Progenitor cell of endocrine pancreas (in vitro differentiated cells): ENCODE measurements around the gene MPV17L. TPM values are rescaled to one million over a fixed set of nuclear protein-coding genes. Genes with fewer than 3 reads are reported as not detected.
"Not testable (repeated sequence)": the region's sequence is repeated elsewhere in the genome, so short reads cannot be mapped to it uniquely, and the experiment has no call there.

Source experiments
- DNase-seq: peaks from one replicate; pipeline ENCODE4 v3.0.0; 2021; ENCODE audit warnings: low spot score; ENCODE audit not compliant: unreplicated experiment
- H3K27ac Mint-ChIP-seq: 2 replicates; pipeline ENCODE4 v1.8.0; 2021; ENCODE audit warnings: mild to moderate bottlenecking, moderate library complexity, mixed read lengths
- H3K27me3 Mint-ChIP-seq: 2 replicates; pipeline ENCODE4 v1.8.0; 2021; ENCODE audit warnings: mixed read lengths
- H3K36me3 Mint-ChIP-seq: 2 replicates; pipeline ENCODE4 v1.8.0; 2022; ENCODE audit warnings: mixed read lengths; ENCODE audit not compliant: insufficient read depth
- H3K4me1 Mint-ChIP-seq: 2 replicates; pipeline ENCODE4 v1.8.0; 2021; ENCODE audit warnings: low read depth, mixed read lengths
- H3K4me3 Mint-ChIP-seq: 2 replicates; pipeline ENCODE4 v1.8.0; 2021; ENCODE audit warnings: low read depth, mild to moderate bottlenecking, moderate library complexity, mixed read lengths
- H3K9me3 Mint-ChIP-seq: 2 replicates; pipeline ENCODE4 v1.8.0; 2021; ENCODE audit warnings: low read depth, mixed read lengths
- CTCF ChIP-seq: fragments of 200-600 bp; sonication (generic); IDR thresholded peaks from one replicate; pipeline ENCODE4 v1.5.0; 2021; ENCODE audit warnings: antibody characterized with exemption, mild to moderate bottlenecking; ENCODE audit not compliant: unreplicated experiment
- total RNA-seq: library from RNA; stranded (reverse); gene quantifications from 2 replicates; pipeline ENCODE4 v1.2.1, GENCODE V29; 2021

The MPV17L gene
- total RNA-seq, 1 donor from 2014 or later, result 37.6 TPM

- H3K36me3 Mint-ChIP-seq, result peaks cover 2% of the 10 kb centered on the region
- H3K27me3 Mint-ChIP-seq, result peaks cover 5% of the 10 kb centered on the region
- no peaks in the 10 kb centered on the region for H3K4me1 Mint-ChIP-seq
- H3K9me3 Mint-ChIP-seq, result peaks cover 4% of the 10 kb centered on the region
- peak overlapping the region; percentile 78 for H3K27ac Mint-ChIP-seq
- H3K4me3 Mint-ChIP-seq, result no peak overlapping the region
- TF ChIP-seq CTCF, result no peak
- no peak for DNase-seq
These were observed 45.3 kb downstream of the MPV17L start for GRCh38 chr16:15440852-15441251.

DNA sequence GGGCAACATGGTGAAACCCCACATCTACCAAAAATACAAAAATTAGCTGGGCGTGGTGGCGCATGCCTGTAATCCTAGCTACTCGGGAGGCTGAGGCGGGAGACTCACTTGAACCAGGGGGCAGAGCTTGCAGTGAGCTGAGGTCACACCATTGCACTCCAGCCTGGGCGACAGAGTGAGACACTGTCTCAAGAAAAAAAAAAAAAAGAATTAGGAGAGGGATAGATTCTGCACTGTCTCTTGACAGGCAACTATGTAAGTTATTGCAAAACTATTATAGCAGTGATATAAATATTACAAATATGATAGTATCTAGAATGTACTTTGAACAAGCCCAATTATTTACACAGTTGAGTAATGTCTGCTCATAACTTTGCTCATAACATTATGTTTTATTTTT, 46.6 kb downstream of the MPV17L start:
- H3K9me3 Mint-ChIP-seq, DNase-seq, H3K4me3 Mint-ChIP-seq, H3K27ac Mint-ChIP-seq, H3K36me3 Mint-ChIP-seq, H3K4me1 Mint-ChIP-seq, H3K27me3 Mint-ChIP-seq: not testable (repeated sequence)

GRCh38 chr16:15443753-15444152, 48.2 kb downstream of the MPV17L start:
- no peak overlapping the region for H3K27ac Mint-ChIP-seq

GRCh38 chr16:15444264-15444663, 48.7 kb downstream of the MPV17L start:
- TF ChIP-seq CTCF, result no peak
- H3K27me3 Mint-ChIP-seq, result no peaks in the 10 kb centered on the region
- H3K9me3 Mint-ChIP-seq, result peaks cover 4% of the 10 kb centered on the region
- H3K4me3 Mint-ChIP-seq, result no peak overlapping the region
- H3K4me1 Mint-ChIP-seq, result no peaks in the 10 kb centered on the region
- H3K27ac Mint-ChIP-seq, result no peak overlapping the region
- DNase-seq, result no peak
- peaks cover 2% of the 10 kb centered on the region for H3K36me3 Mint-ChIP-seq

More at GRCh38 chr16:15443753-15444152, 48.2 kb downstream of the MPV17L start:
- H3K9me3 Mint-ChIP-seq, result peaks cover 4% of the 10 kb centered on the region
- no peaks in the 10 kb centered on the region for H3K27me3 Mint-ChIP-seq
- DNase-seq, result no peak
- peaks cover 2% of the 10 kb centered on the region for H3K36me3 Mint-ChIP-seq
- H3K4me3 Mint-ChIP-seq, result no peak overlapping the region
- no peaks in the 10 kb centered on the region for H3K4me1 Mint-ChIP-seq
- TF ChIP-seq CTCF, result no peak

DNA sequence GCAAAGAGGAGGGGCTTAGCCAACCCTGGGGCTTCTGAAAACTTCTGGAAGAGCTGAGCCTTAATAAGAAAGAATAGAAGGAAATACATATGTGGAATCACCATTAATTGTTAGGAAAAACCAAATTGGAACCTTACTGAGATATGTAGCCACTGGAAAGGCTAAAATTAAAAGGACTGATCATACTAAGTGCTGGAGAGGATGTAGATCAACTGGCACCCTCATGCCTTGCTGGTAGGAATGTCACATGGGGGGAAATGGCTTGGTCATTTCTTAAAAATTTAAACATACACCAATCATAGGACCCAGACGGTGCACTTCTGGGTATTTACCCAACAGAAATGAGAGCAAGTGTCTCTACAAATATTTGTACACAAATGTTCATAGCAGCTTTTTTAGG, 49.9 kb downstream of the MPV17L start:
- TF ChIP-seq CTCF, result no peak

DNA sequence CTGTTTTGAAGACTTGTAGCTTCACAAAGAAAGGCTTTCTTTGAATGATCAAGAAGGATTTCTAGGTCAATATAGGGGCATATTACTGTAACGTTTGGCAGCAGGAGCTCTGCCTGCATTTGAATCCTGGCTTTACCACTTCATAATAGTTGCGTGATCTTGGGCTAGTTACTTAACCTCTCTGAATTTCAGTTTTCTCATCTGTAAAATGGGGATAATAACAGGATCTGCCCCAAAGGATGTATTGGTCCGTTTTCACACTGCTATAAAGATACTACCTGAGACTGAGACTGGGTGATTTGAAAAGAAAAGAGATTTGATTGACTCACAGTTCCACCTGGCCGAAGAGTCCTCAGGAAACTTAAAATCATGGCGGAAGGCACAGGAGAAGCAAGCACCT, 51.3 kb downstream of the MPV17L start:
- DNase-seq, result no peak
- no peak for TF ChIP-seq CTCF
- no peak overlapping the region for H3K27ac Mint-ChIP-seq
- H3K9me3 Mint-ChIP-seq, result peaks cover 4% of the 10 kb centered on the region
- H3K36me3 Mint-ChIP-seq, result peaks cover 2% of the 10 kb centered on the region
- H3K27me3 Mint-ChIP-seq, result no peaks in the 10 kb centered on the region
- no peaks in the 10 kb centered on the region for H3K4me1 Mint-ChIP-seq
- no peak overlapping the region for H3K4me3 Mint-ChIP-seq

More for the DNA sequence above, 49.9 kb downstream of the MPV17L start:
- Mint-ChIP-seq H3K4me3 (no peak overlapping the region), H3K36me3 (peaks cover 2% of the 10 kb centered on the region), H3K4me1 (no peaks in the 10 kb centered on the region), H3K27ac (no peak overlapping the region), H3K27me3 (no peaks in the 10 kb centered on the region), H3K9me3 (peaks cover 4% of the 10 kb centered on the region)
- DNase-seq, result no peak
